ENCODE data around the gene NIN. TPM values are rescaled to one million over a fixed set of nuclear protein-coding genes. Genes with fewer than 3 reads are reported as not detected.

The NIN gene
- total RNA-seq, 1 donor from 2014 or later, result 33.2 TPM

- DNase-seq (ENCODE audit: low spot score in 2 of 2, unreplicated experiment in 2 of 2), result no peak
- no peak overlapping the region for H3K27ac Mint-ChIP-seq
- H3K9me3 Mint-ChIP-seq, result peaks cover 3% of the 10 kb centered on the region
- no peak overlapping the region for H3K4me3 Mint-ChIP-seq
- H3K27me3 Mint-ChIP-seq (ENCODE audit: low read depth), result no peaks in the 10 kb centered on the region
- peaks cover 29% of the 10 kb centered on the region for H3K36me3 Mint-ChIP-seq
- no peak for TF ChIP-seq CTCF (IDR thresholded peaks at IDR 0.05; ENCODE audit: unreplicated experiment)
- peaks cover 11% of the 10 kb centered on the region for H3K4me1 Mint-ChIP-seq
Measured at GRCh38 chr14:50744231-50744630, 86.7 kb downstream of the NIN start.

GRCh38 chr14:50741567-50741966 is 89.4 kb downstream of the NIN start:
- peaks cover 11% of the 10 kb centered on the region for H3K4me1 Mint-ChIP-seq
- H3K36me3 Mint-ChIP-seq, result peaks cover 28% of the 10 kb centered on the region
- H3K27ac Mint-ChIP-seq, result peak overlapping the region; percentile 15
- H3K9me3 Mint-ChIP-seq, result no peaks in the 10 kb centered on the region
- no peak for DNase-seq (ENCODE audit: low spot score in 2 of 2, unreplicated experiment in 2 of 2)
- no peak overlapping the region for H3K4me3 Mint-ChIP-seq
- no peak for TF ChIP-seq CTCF (IDR thresholded peaks at IDR 0.05; ENCODE audit: unreplicated experiment)
- H3K27me3 Mint-ChIP-seq (ENCODE audit: low read depth), result no peaks in the 10 kb centered on the region

- DNase-seq (ENCODE audit: low spot score in 2 of 2, unreplicated experiment in 2 of 2), result no peak
- TF ChIP-seq CTCF (IDR thresholded peaks at IDR 0.05; ENCODE audit: unreplicated experiment), result no peak
- H3K27ac Mint-ChIP-seq, result peak overlapping the region; percentile 69
Measured at GRCh38 chr14:50740856-50741255, 90.1 kb downstream of the NIN start.

DNA sequence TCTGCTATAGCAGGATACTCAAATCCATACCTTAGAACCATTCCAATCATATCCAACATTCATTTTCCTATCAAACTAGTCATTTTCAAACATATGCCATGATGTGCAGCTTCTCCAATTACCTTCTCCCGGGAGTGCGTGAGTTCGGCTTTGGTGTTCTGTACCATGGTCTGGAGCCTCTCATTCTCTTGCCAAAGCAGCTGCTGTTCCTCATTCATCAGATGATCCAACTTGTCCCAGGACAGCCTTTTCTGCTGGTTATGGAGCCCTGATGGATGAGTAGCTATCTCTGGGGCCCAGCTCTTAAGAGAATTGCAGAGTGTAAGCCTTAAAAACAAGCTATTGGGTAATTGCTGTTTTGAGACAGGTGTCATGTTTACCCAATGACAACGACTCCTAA is 91.8 kb downstream of the NIN start:
- Mint-ChIP-seq H3K36me3 (peaks cover 24% of the 10 kb centered on the region), H3K9me3 (no peaks in the 10 kb centered on the region), H3K4me1 (peaks cover 24% of the 10 kb centered on the region), H3K4me3 (no peak overlapping the region), H3K27me3 (ENCODE audit: low read depth) (no peaks in the 10 kb centered on the region), H3K27ac (no peak overlapping the region)
- DNase-seq (ENCODE audit: low spot score in 2 of 2, unreplicated experiment in 2 of 2), result no peak
- no peak for TF ChIP-seq CTCF (IDR thresholded peaks at IDR 0.05; ENCODE audit: unreplicated experiment)

More at GRCh38 chr14:50740856-50741255, 90.1 kb downstream of the NIN start:
- no peak overlapping the region for H3K4me3 Mint-ChIP-seq
- H3K4me1 Mint-ChIP-seq, result peaks cover 15% of the 10 kb centered on the region
- peaks cover 27% of the 10 kb centered on the region for H3K36me3 Mint-ChIP-seq
- no peaks in the 10 kb centered on the region for H3K9me3 Mint-ChIP-seq
- no peaks in the 10 kb centered on the region for H3K27me3 Mint-ChIP-seq (ENCODE audit: low read depth)

DNA sequence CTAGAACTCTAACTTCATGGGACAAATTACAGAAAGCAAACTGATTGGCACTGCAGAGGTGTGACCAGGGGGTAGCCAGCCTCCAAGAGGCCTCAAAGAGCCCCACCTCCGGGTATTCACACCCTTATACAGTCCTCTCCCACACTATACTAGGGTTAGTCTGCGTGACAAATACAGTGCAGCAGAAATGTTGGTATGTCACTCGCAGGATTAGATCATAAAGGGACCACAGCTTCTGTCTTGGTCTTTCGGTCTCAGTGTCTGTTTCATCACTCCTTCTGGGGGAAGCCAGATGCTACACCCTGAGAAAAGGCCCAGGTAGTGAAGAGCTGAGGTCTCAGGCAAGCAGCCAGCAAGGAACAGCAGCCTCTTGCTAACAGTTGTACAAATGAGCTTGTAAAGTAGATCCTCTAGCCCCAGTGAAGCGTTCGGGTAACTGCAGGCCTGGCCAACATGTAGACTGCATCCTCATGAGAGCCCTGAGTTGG is 94.0 kb downstream of the NIN start:
- Mint-ChIP-seq H3K27ac (peak overlapping the region; percentile 12), H3K4me3 (no peak overlapping the region), H3K4me1 (peaks cover 24% of the 10 kb centered on the region), H3K9me3 (no peaks in the 10 kb centered on the region), H3K36me3 (peaks cover 23% of the 10 kb centered on the region), H3K27me3 (ENCODE audit: low read depth) (no peaks in the 10 kb centered on the region)
- no peak for DNase-seq (ENCODE audit: low spot score in 2 of 2, unreplicated experiment in 2 of 2)
- no peak for TF ChIP-seq CTCF (IDR thresholded peaks at IDR 0.05; ENCODE audit: unreplicated experiment)

All from mesothelial cell of epicardium (in vitro differentiated cells).